Measurements from ENCODE around the gene SLC45A1. TPM values are rescaled to one million over a fixed set of nuclear protein-coding genes. Genes with fewer than 3 reads are reported as not detected.
"Not testable (repeated sequence)": the region's sequence is repeated elsewhere in the genome, so short reads cannot be mapped to it uniquely, and the experiment has no call there.

The SLC45A1 gene
- total RNA-seq, 6 donors from 2014 or later = 0.91 to 1.4 (median 1.0) TPM; not detected in 2

- no peak overlapping the region for H3K4me3 ChIP-seq
- DNase-seq = no peak
- TF ChIP-seq POLR2AphosphoS5 (IDR thresholded peaks at IDR 0.05) = no peak
- TF ChIP-seq POLR2A (IDR thresholded peaks at IDR 0.05) = no peak
- TF ChIP-seq, protein P1, sequence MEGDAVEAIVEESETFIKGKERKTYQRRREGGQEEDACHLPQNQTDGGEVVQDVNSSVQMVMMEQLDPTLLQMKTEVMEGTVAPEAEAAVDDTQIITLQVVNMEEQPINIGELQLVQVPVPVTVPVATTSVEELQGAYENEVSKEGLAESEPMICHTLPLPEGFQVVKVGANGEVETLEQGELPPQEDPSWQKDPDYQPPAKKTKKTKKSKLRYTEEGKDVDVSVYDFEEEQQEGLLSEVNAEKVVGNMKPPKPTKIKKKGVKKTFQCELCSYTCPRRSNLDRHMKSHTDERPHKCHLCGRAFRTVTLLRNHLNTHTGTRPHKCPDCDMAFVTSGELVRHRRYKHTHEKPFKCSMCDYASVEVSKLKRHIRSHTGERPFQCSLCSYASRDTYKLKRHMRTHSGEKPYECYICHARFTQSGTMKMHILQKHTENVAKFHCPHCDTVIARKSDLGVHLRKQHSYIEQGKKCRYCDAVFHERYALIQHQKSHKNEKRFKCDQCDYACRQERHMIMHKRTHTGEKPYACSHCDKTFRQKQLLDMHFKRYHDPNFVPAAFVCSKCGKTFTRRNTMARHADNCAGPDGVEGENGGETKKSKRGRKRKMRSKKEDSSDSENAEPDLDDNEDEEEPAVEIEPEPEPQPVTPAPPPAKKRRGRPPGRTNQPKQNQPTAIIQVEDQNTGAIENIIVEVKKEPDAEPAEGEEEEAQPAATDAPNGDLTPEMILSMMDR (IDR thresholded peaks at IDR 0.05) = no peak
- TF ChIP-seq EP300 (IDR thresholded peaks at IDR 0.05) = no peak
- H3K36me3 ChIP-seq = no peaks in the 10 kb centered on the region
- 85 to 87% methylated on average over 4 of the region's 4 CpGs for WGBS, 2 donors
- no peak for ATAC-seq (ENCODE audit: low FRiP score in 2 of 2)
- H3K27ac ChIP-seq = no peak overlapping the region
- no peaks in the 10 kb centered on the region for H3K9me3 ChIP-seq
- H3K27me3 ChIP-seq = no peaks in the 10 kb centered on the region
- H3K4me1 ChIP-seq = peaks cover 0 to 6% (median 0%) of the 10 kb centered on the region in 4 donors
These were observed 41.0 kb upstream of the SLC45A1 start for GRCh38 chr1:8276932-8277331.

GRCh38 chr1:8278677-8279076, 39.2 kb upstream of the SLC45A1 start:
- 93 to 94% methylated on average over 8 of the region's 8 CpGs for WGBS, 2 donors
- not testable (repeated sequence) for DNase-seq; H3K27me3 ChIP-seq; ATAC-seq (ENCODE audit: low FRiP score in 2 of 2); H3K4me3 ChIP-seq; H3K9me3 ChIP-seq; H3K27ac ChIP-seq; H3K36me3 ChIP-seq; H3K4me1 ChIP-seq

GRCh38 chr1:8281843-8282509, 35.9 kb upstream of the SLC45A1 start:
- 54 to 58% methylated on average over 13 to 14 of the region's 14 CpGs for WGBS, 2 donors
- TF ChIP-seq POLR2A (IDR thresholded peaks at IDR 0.05) = peak in 1 of 4 donors; percentile 49
- TF ChIP-seq, protein P1 (IDR thresholded peaks at IDR 0.05) = no peak
- TF ChIP-seq POLR2AphosphoS5 (IDR thresholded peaks at IDR 0.05) = peak in 1 of 2 donors; percentile 20
- no peaks in the 10 kb centered on the region for H3K27me3 ChIP-seq
- peak overlapping the region in 2 of 4 donors; percentile 64 to 70 for H3K27ac ChIP-seq
- H3K36me3 ChIP-seq = no peaks in the 10 kb centered on the region
- no peaks in the 10 kb centered on the region for H3K9me3 ChIP-seq
- H3K4me3 ChIP-seq = no peak overlapping the region
- peak; percentile 42 to 53 for DNase-seq
- peak; percentile 56 to 73 for ATAC-seq (ENCODE audit: low FRiP score in 2 of 2)
- H3K4me1 ChIP-seq = no peaks in the 10 kb centered on the region

DNA sequence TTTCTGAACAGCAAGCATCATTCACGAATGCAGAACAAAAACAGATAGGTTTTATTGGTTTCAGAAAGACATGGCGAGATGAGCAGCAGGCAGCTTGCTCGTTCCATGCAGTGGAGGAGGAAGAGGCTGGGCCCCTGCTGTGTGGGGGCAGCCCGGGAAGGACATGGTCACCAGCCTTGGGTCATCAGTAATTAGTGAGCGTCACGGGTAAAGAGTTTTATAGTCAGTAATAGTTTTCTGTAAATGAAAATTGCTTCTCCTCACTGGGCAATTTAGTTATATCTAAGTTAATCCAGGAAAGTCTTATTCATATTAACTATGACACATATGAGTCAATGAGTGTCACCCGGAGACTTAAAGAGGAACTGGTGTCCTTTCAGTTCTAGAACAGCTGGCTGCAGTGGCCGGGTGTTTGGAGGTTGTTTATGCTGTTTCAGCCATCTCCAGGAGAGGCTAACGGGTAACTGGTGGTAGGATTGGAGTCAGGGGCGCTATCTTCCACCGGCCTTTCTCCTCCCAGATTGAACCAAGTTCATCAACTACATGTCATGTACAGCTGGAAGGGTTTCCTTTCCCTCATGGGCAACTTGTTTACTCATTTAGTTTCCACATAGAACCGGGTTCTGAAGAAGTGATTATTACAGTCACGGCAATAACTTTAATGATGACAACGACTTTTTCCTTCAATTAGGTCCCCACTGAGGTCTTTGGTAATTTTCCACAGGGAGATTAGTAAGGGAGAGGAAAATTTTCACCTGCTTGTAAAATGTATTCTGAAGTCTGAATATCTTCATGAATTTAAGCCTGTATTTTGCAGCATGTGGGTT, 34.6 kb upstream of the SLC45A1 start:
- DNase-seq = peak in 1 of 2 donors; percentile 35
- 77 to 80% methylated on average over 14 of the region's 14 CpGs for WGBS, 2 donors
- ATAC-seq (ENCODE audit: low FRiP score in 2 of 2) = peak in 1 of 2 donors; percentile 82
- no peaks in the 10 kb centered on the region for H3K4me1 ChIP-seq
- TF ChIP-seq EP300 (IDR thresholded peaks at IDR 0.05) (no peak), POLR2A (IDR thresholded peaks at IDR 0.05) (peak in 1 of 4 donors; percentile 41)
- H3K27ac ChIP-seq = peak overlapping the region in 1 of 4 donors; percentile 70
- no peaks in the 10 kb centered on the region for H3K36me3 ChIP-seq
- no peak overlapping the region for H3K4me3 ChIP-seq
- no peaks in the 10 kb centered on the region for H3K9me3 ChIP-seq
- no peaks in the 10 kb centered on the region for H3K27me3 ChIP-seq

DNA sequence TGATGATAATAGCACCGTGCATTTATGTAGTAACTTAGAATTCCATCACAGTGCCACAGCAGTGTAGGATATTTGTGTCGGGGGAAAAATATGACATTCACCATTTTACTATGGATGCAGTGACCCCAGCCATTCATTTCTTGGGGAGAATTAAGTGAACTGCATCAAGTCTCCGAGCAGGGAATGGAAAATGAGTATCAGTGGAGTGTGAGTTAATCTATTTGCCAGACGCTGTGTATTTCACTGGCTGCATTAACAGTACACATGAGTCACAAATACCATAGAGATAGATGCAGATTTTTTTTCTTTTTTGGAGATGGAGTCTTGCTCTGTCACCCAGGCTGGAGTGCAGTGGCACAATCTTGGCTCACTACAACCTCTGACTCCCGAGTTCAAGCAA, 33.8 kb upstream of the SLC45A1 start:
- no peak for TF ChIP-seq POLR2AphosphoS5 (IDR thresholded peaks at IDR 0.05)
- no peak for TF ChIP-seq POLR2A (IDR thresholded peaks at IDR 0.05)
- TF ChIP-seq, protein P1 (IDR thresholded peaks at IDR 0.05) = no peak
- TF ChIP-seq EP300 (IDR thresholded peaks at IDR 0.05) = no peak
- Histone ChIP-seq H3K27ac (no peak overlapping the region), H3K36me3 (no peaks in the 10 kb centered on the region), H3K4me1 (no peaks in the 10 kb centered on the region), H3K9me3 (no peaks in the 10 kb centered on the region), H3K4me3 (no peak overlapping the region), H3K27me3 (no peaks in the 10 kb centered on the region)
- 84 to 92% methylated on average over 5 of the region's 5 CpGs for WGBS, 2 donors
- DNase-seq (no peak), ATAC-seq (ENCODE audit: low FRiP score in 2 of 2) (no peak)

All from upper lobe of left lung (tissue), 6 donors.